Measurements from ENCODE around the gene FATE1. TPM values are rescaled to one million over a fixed set of nuclear protein-coding genes. Genes with fewer than 3 reads are reported as not detected.
"Not testable (repeated sequence)": the region's sequence is repeated elsewhere in the genome, so short reads cannot be mapped to it uniquely, and the experiment has no call there.

FATE1 gene
- total RNA-seq, 1 donor from 2014 or later = not detected

- no peak overlapping the region for H3K27ac Mint-ChIP-seq (ENCODE audit: unreplicated experiment)
- H3K9me3 Mint-ChIP-seq (ENCODE audit: unreplicated experiment) = peaks cover 22% of the 10 kb centered on the region
- H3K36me3 Mint-ChIP-seq (ENCODE audit: unreplicated experiment) = no peaks in the 10 kb centered on the region
- no peaks in the 10 kb centered on the region for H3K27me3 Mint-ChIP-seq (ENCODE audit: unreplicated experiment)
- no peaks in the 10 kb centered on the region for H3K4me1 Mint-ChIP-seq (ENCODE audit: unreplicated experiment)
- DNase-seq (ENCODE audit: extremely low spot score, unreplicated experiment) = no peak
- no peak for TF ChIP-seq CTCF (IDR thresholded peaks at IDR 0.05)
- no peak overlapping the region for H3K4me3 Mint-ChIP-seq (ENCODE audit: unreplicated experiment)
Observed at GRCh38 chrX:151695583-151696340, 20.1 kb upstream of the FATE1 start.

GRCh38 chrX:151697082-151697481 lies 18.8 kb upstream of the FATE1 start:
- not testable (repeated sequence) for H3K4me3 Mint-ChIP-seq (ENCODE audit: unreplicated experiment); DNase-seq (ENCODE audit: extremely low spot score, unreplicated experiment); H3K4me1 Mint-ChIP-seq (ENCODE audit: unreplicated experiment); H3K27ac Mint-ChIP-seq (ENCODE audit: unreplicated experiment); H3K27me3 Mint-ChIP-seq (ENCODE audit: unreplicated experiment); H3K36me3 Mint-ChIP-seq (ENCODE audit: unreplicated experiment)
- peaks cover 22% of the 10 kb centered on the region for H3K9me3 Mint-ChIP-seq (ENCODE audit: unreplicated experiment)

GRCh38 chrX:151697522-151697921 lies 18.3 kb upstream of the FATE1 start:
- Mint-ChIP-seq H3K4me3 (ENCODE audit: unreplicated experiment) (no peak overlapping the region), H3K4me1 (ENCODE audit: unreplicated experiment) (no peaks in the 10 kb centered on the region), H3K27me3 (ENCODE audit: unreplicated experiment) (no peaks in the 10 kb centered on the region), H3K36me3 (ENCODE audit: unreplicated experiment) (no peaks in the 10 kb centered on the region), H3K27ac (ENCODE audit: unreplicated experiment) (no peak overlapping the region), H3K9me3 (ENCODE audit: unreplicated experiment) (peaks cover 22% of the 10 kb centered on the region)
- DNase-seq (ENCODE audit: extremely low spot score, unreplicated experiment) = no peak
- no peak for TF ChIP-seq CTCF (IDR thresholded peaks at IDR 0.05)

GRCh38 chrX:151698485-151698884 lies 17.4 kb upstream of the FATE1 start:
- no peak overlapping the region for H3K4me3 Mint-ChIP-seq (ENCODE audit: unreplicated experiment)
- no peaks in the 10 kb centered on the region for H3K36me3 Mint-ChIP-seq (ENCODE audit: unreplicated experiment)
- H3K27ac Mint-ChIP-seq (ENCODE audit: unreplicated experiment) = no peak overlapping the region
- H3K9me3 Mint-ChIP-seq (ENCODE audit: unreplicated experiment) = peaks cover 18% of the 10 kb centered on the region
- no peak for DNase-seq (ENCODE audit: extremely low spot score, unreplicated experiment)
- TF ChIP-seq CTCF (IDR thresholded peaks at IDR 0.05) = no peak
- no peaks in the 10 kb centered on the region for H3K4me1 Mint-ChIP-seq (ENCODE audit: unreplicated experiment)
- H3K27me3 Mint-ChIP-seq (ENCODE audit: unreplicated experiment) = no peaks in the 10 kb centered on the region

GRCh38 chrX:151699746-151700145 lies 16.1 kb upstream of the FATE1 start:
- peaks cover 20% of the 10 kb centered on the region for H3K9me3 Mint-ChIP-seq (ENCODE audit: unreplicated experiment)
- H3K27ac Mint-ChIP-seq (ENCODE audit: unreplicated experiment) = no peak overlapping the region
- TF ChIP-seq CTCF (IDR thresholded peaks at IDR 0.05) = no peak
- no peak for DNase-seq (ENCODE audit: extremely low spot score, unreplicated experiment)
- no peak overlapping the region for H3K4me3 Mint-ChIP-seq (ENCODE audit: unreplicated experiment)
- H3K36me3 Mint-ChIP-seq (ENCODE audit: unreplicated experiment) = no peaks in the 10 kb centered on the region
- H3K27me3 Mint-ChIP-seq (ENCODE audit: unreplicated experiment) = no peaks in the 10 kb centered on the region
- H3K4me1 Mint-ChIP-seq (ENCODE audit: unreplicated experiment) = no peaks in the 10 kb centered on the region

All from osteocyte (in vitro differentiated cells).